ENCODE results near the gene PAX1.
A peak's percentile ranks its signal among the peaks of the same experiment; 100 is the strongest.

DNA sequence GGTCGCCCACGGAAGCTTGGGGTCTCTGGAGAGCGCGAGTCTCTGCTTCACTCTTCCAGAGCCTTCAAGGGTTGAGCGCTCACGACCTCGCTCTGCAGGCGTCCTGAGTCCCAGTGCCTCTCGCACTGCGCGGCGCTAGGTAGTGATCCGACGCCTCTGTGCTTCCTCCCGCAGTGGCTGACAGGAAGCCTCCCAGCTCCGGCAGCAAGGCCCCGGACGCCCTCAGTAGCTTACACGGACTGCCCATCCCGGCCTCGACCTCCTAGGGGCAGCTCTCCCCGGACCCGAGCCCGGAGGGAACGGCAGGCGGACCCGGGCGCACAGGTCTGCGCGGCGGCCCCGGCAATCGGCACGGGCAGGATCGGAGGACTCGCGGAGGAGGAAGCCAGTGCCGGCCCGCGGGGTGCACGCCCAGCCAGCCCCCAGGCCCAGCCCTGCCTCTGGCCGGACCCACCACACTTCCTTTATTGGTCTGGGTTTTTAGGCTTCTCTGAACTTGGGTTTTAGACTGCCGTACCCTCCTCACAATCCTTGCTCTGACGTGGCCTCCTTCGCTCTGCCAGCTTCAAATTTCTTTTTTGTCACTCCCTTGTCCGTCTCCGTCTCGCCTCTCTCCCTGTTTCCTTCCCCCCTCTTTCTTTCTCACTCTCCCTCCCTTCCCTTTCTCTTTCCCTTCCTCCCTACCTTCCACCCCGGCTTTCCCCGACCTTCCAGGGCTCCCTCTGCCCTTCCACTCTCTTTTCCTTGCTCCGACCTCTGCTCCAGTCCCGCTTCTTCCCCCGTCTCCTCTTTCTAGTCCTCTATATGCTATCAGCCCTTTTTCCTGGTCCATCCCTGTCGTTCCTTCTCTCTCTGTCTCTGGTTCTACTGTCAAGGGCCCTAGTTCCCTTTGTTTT, 9.1 kb downstream of the PAX1 start:
- TF ChIP-seq, protein P1, sequence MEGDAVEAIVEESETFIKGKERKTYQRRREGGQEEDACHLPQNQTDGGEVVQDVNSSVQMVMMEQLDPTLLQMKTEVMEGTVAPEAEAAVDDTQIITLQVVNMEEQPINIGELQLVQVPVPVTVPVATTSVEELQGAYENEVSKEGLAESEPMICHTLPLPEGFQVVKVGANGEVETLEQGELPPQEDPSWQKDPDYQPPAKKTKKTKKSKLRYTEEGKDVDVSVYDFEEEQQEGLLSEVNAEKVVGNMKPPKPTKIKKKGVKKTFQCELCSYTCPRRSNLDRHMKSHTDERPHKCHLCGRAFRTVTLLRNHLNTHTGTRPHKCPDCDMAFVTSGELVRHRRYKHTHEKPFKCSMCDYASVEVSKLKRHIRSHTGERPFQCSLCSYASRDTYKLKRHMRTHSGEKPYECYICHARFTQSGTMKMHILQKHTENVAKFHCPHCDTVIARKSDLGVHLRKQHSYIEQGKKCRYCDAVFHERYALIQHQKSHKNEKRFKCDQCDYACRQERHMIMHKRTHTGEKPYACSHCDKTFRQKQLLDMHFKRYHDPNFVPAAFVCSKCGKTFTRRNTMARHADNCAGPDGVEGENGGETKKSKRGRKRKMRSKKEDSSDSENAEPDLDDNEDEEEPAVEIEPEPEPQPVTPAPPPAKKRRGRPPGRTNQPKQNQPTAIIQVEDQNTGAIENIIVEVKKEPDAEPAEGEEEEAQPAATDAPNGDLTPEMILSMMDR (IDR thresholded peaks at IDR 0.05; ENCODE audit: control extremely low read depth in 1 of 3, insufficient read depth in 1 of 3, low read depth in 1 of 3, low read length in 3 of 3), result no peak
- TF ChIP-seq TCF12 (IDR thresholded peaks at IDR 0.05; ENCODE audit: low read depth, low read length), result 0 out of 2 replicates have a peak, but pooled peaks have one; percentile 50
- TF ChIP-seq FOSL1 (IDR thresholded peaks at IDR 0.05; ENCODE audit: insufficient read depth, low read depth, low read length), result no peak
- peak; percentile 72 for TF ChIP-seq EZH2 (IDR thresholded peaks at IDR 0.05; ENCODE audit: low read depth, low read length, severe bottlenecking)
- TF ChIP-seq CBX8 (IDR thresholded peaks at IDR 0.05; ENCODE audit: borderline replicate concordance, low read depth, low read length), result no peak
- TF ChIP-seq RFX5 (IDR thresholded peaks at IDR 0.05; ENCODE audit: borderline replicate concordance, low read depth, low read length), result no peak
- peak; percentile 99 for TF ChIP-seq EGR1 (IDR thresholded peaks at IDR 0.05; ENCODE audit: borderline replicate concordance, low read depth, low read length)
- no peak for TF ChIP-seq POLR2AphosphoS5 (IDR thresholded peaks at IDR 0.05; ENCODE audit: low read depth, low read length)
